LNCaP clone FGC (cell line): ENCODE results near the gene SSH2.

Experiments used
- DNase-seq: peaks from one replicate; pipeline ENCODE4 v3.0.0-alpha.2; 2011; ENCODE audit warnings: low read depth
- H3K4me3 ChIP-seq: 2 replicates; pipeline ENCODE4 v1.5.1; 2011; ENCODE audit warnings: mild to moderate bottlenecking, low read depth, low read length, control low read depth
- TF ChIP-seq, protein P1 (sequence below): IDR thresholded peaks from 2 replicates; pipeline ENCODE4 v1.5.1; 2012; ENCODE audit warnings: mild to moderate bottlenecking; ENCODE audit not compliant: control insufficient read depth, insufficient read depth; ENCODE audit errors: extremely low read depth

SSH2 gene

DNA sequence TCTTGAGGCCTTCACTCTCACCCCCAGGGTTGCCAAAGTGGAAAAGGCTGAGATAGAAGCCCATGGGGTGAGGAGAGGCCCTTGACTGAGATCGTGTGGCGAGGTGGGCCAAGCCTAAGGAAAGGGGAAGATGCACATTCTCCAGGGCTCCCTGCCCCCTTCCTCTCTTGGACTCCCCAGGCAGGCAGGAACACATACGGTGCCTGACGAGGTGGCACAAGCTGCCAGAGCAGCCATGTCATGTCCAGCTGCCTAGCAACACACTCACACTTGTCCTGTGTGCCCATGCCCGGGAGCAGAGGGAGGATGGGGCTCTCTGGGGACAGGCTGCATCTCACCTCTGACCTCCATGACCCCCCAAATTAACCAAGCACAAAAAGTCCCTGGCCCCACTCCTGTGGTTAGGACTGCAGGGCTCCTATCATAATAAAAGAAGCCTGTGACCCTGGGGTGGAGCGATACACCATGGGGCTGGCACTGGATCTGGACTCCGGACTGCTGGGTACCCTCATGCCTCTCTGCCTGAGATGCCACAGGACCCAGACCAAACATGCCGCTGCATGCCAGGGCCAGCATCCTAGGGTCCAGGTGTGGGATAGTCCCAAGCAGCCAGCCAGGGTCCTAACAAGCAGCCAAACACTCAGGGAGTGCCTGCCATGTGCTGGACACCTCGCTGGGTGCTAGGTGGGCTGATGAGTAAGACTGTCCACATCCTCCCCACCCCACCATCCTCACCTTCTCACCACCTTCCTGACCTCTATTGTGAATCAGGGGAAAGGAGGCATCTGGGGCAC is 343.2 kb downstream of the SSH2 start:
- H3K4me3 ChIP-seq, result no peak overlapping the region
- TF ChIP-seq, protein P1, sequence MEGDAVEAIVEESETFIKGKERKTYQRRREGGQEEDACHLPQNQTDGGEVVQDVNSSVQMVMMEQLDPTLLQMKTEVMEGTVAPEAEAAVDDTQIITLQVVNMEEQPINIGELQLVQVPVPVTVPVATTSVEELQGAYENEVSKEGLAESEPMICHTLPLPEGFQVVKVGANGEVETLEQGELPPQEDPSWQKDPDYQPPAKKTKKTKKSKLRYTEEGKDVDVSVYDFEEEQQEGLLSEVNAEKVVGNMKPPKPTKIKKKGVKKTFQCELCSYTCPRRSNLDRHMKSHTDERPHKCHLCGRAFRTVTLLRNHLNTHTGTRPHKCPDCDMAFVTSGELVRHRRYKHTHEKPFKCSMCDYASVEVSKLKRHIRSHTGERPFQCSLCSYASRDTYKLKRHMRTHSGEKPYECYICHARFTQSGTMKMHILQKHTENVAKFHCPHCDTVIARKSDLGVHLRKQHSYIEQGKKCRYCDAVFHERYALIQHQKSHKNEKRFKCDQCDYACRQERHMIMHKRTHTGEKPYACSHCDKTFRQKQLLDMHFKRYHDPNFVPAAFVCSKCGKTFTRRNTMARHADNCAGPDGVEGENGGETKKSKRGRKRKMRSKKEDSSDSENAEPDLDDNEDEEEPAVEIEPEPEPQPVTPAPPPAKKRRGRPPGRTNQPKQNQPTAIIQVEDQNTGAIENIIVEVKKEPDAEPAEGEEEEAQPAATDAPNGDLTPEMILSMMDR, result no peak
- DNase-seq, result no peak

DNA sequence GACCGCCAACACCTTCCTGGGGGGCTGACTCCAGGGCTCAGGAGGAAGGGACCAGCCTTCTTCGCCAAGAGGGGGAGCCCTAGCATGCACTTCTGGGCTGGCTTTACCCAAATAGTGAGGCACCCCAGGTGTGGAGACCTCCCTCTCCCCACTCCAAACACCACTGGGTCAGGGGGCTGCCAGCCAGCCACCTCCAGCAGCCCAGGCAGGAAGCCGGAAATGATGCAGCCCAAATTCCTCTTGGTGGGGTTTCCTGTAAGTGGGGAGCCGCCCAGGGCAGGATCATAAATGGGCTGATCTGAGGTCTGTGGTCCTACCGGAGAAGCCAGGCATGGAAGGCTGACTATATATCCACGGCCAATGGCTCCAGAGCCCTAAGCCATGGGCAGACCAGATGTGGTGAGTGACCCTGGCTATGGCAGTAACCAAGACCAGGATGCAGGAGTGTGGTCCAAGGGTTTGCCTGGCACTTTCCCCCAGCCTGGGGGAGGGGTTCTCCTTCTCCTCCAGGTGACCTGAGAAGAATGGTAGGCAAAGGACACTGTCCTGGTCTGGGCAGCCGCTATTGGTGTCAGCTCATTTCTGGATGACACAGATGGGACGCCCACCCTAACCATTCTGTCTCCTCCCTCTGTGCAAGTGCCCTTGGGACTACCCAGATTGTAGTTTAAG is 344.8 kb downstream of the SSH2 start:
- H3K4me3 ChIP-seq, result no peak overlapping the region
- TF ChIP-seq, protein P1, result 0 out of 2 replicates have a peak, but pooled peaks have one; percentile 3
- DNase-seq, result no peak

DNA sequence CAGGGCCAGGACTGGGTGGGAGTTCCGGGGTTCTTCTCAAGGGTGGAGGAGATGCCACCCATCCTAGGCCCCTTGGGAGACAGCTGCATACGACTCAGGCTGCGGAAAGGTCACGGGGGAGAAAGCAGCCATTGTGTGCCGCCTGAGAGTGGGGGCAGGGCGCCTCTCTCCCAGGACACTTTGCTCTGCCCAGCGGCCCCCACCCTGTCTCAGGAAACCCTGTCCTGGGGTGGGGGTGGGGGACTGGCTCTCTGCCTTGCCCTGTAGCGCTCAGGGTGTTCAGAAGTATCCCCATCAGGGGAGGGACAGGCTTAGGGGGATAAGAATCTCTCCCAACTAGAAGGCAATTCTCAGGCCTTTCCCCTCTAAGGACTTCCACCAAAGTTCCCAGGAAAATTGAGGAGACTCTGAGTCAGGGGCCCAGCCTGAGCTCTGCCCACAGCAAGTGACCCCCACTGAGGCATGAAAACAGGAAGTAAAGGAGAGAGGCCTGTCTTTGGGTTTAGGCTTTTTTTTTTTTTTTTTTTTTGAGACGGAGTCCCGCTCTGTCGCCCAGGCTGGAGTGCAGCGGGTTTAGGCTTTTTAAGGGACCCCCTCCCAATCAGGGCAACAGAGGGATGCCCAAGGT is 345.5 kb downstream of the SSH2 start:
- no peak overlapping the region for H3K4me3 ChIP-seq
- DNase-seq, result no peak

DNA sequence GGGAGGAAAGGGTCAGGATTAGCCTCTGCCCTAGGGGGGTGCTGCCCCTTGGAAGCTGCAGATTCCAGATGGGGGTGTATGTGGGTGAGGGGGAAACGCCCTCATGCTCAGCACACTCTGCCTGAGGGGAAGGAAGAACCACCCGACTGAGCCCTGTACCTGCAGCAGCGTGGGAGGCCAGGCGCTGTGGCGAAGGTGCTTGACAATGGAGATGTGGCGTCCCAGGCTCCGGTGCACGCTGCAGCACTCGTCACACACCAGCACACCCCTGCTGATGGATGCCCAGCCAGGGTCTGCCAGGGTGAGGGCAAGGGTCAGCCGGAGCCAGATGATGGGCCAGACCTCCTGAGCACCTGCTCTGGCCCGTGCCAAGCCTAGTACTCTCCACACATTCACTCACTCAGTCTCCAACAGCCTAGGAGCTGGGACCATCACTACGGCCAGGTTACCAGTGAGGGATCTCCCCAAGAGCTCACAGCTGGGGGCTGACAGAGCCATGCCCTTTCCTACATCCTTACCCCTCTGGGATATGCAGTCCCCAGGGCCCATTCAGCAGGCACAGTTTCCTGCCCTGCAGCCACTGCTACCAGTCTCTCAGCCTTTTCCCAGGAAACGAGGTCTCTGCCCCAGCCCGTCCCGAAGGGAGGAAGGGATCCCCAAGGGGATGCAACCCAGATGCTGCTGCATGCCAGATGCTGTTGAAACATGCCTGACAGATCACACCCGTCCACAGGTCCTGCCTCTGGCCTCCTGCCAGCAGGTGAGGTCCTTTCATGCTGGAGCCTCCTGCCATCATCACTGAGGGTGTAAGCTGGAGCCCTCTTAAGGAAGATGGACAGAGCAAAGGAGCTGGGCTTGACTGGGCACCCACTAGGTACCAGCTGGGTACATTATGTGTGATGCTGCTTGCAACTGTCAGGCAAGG is 346.4 kb downstream of the SSH2 start:
- no peak for DNase-seq
- TF ChIP-seq, protein P1, result no peak
- H3K4me3 ChIP-seq, result no peak overlapping the region

More for the DNA sequence above, 345.5 kb downstream of the SSH2 start:
- TF ChIP-seq, protein P1, result no peak

DNA sequence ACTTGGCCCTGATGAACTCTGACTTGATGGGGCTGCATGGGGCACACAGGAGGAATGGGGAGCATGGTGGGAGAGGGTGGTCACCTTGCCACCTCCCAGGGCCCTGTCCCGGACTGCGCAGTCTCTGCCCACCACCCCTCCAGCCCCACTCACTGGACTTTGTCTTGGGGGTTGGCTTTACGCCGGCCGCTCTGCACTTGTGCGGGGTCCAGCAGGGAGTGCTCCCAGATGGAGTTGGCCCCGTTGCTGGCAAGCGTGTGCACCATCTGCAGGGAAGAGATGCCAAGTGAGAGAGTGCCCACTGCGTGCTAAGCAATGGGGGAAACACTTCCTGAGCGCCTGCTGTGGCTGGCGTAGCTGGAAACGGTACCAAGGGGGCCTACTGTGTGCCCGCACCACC is 347.3 kb downstream of the SSH2 start:
- H3K4me3 ChIP-seq, result no peak overlapping the region
- DNase-seq, result no peak
- TF ChIP-seq, protein P1, result no peak

DNA sequence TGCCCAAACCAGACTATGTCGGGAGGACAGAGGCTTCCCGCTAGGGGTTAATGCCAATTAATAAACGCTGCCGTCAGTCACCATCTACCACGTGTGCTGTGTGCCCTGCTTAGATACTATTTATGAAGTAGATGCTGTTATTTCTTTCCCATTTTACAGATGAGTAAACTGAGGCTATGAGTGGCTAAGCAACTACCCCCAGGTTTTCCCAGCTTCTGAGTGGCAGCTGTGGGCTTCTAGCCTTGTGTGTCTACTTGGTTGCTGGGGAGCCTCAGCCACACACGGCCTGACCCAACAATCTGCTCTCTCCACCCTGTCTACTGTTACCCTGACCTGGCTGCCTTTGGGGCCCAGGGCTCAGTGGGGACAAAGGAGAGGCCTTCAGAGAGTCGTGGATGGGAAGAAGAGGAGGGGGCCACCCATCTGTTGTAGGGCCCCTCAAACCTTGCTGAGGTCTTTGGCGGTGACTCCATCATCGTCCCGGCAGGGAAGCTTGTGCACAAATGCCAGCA is 347.7 kb downstream of the SSH2 start:
- DNase-seq, result no peak
- no peak overlapping the region for H3K4me3 ChIP-seq
- TF ChIP-seq, protein P1, result no peak
